ENCODE measurements around the gene EBP.
A peak's percentile ranks its signal among the peaks of the same experiment; 100 is the strongest.

Gene EBP

GRCh38 chrX:48521353-48522243, at the start of gene EBP:
TSS of gene EBP (plus strand) at chrX:48521808. CDS start at chrX:48523772, 1,964 bp downstream.
- peak; percentile 86 for DNase-seq

GRCh38 chrX:48472225-48472624, 49.4 kb upstream of the EBP start:
- DNase-seq = no peak

- no peak for DNase-seq
Measured at GRCh38 chrX:48472851-48473703, 48.5 kb upstream of the EBP start.

- DNase-seq = no peak
Measured at GRCh38 chrX:48473704-48473990, 48.0 kb upstream of the EBP start.

GRCh38 chrX:48474127-48474526, 47.5 kb upstream of the EBP start:
- DNase-seq = no peak

- DNase-seq = no peak
Measured at GRCh38 chrX:48474581-48474980, 47.0 kb upstream of the EBP start.

- no peak for DNase-seq
Measured at GRCh38 chrX:48475296-48475695, 46.3 kb upstream of the EBP start.

GRCh38 chrX:48475774-48476577, 45.6 kb upstream of the EBP start, which contains the start of gene FTSJ1:
TSS of gene FTSJ1 (plus strand) at chrX:48476199. CDS start at chrX:48478048, 1,849 bp downstream.
- peak; percentile 71 for DNase-seq

- no peak for DNase-seq
Measured at GRCh38 chrX:48476919-48477318, 44.7 kb upstream of the EBP start.

- no peak for DNase-seq
Measured at GRCh38 chrX:48477960-48478755, 43.5 kb upstream of the EBP start.

- no peak for DNase-seq
Measured at GRCh38 chrX:48478806-48479205, 42.8 kb upstream of the EBP start.

GRCh38 chrX:48480142-48480541, 41.5 kb upstream of the EBP start:
- no peak for DNase-seq

- DNase-seq = no peak
Measured at GRCh38 chrX:48480583-48480982, 41.0 kb upstream of the EBP start.

GRCh38 chrX:48482526-48482925, 39.1 kb upstream of the EBP start:
- no peak for DNase-seq

GRCh38 chrX:48487362-48487798, 34.2 kb upstream of the EBP start:
- no peak for DNase-seq

GRCh38 chrX:48488034-48488433, 33.6 kb upstream of the EBP start:
- DNase-seq = no peak

- no peak for DNase-seq
Measured at GRCh38 chrX:48489296-48489695, 32.3 kb upstream of the EBP start.

- no peak for DNase-seq
Measured at GRCh38 chrX:48489892-48490291, 31.7 kb upstream of the EBP start.

GRCh38 chrX:48490661-48491060, 30.9 kb upstream of the EBP start:
- no peak for DNase-seq

- no peak for DNase-seq
Measured at GRCh38 chrX:48491809-48492208, 29.8 kb upstream of the EBP start.

GRCh38 chrX:48492293-48492910, 29.2 kb upstream of the EBP start:
- no peak for DNase-seq

GRCh38 chrX:48493890-48494364, 27.7 kb upstream of the EBP start:
- DNase-seq = no peak

Data from SHP77 treated with DMSO at 0.1 percent for 48 hours (cell line).